Naive B cell (primary cell): ENCODE measurements around the gene VSIG4. TPM values are rescaled to one million over a fixed set of nuclear protein-coding genes. Genes with fewer than 3 reads are reported as not detected.

ENCODE experiments used
- ATAC-seq, 2 donors: fragments of 150-1000 bp; cut with Tn5 transposase; 2 replicates each; pipeline ENCODE4 v1.10.0; 2021; ENCODE audit warnings: low read depth in 2 of 2, mild to moderate bottlenecking in 2 of 2, moderate library complexity in 2 of 2
- DNase-seq: peaks from one replicate; pipeline ENCODE4 v3.0.0; 2022
- H3K27ac Mint-ChIP-seq, 6 donors: one replicate each; pipeline ENCODE4 v1.8.0; 2020 to 2022; ENCODE audit warnings: mild to moderate bottlenecking in 6 of 6, mixed read lengths in 6 of 6, moderate library complexity in 5 of 6, inconsistent platforms in 2 of 6
- H3K27me3 Mint-ChIP-seq, 3 donors: one replicate each; pipeline ENCODE4 v1.8.0; 2021 to 2022; ENCODE audit warnings: mixed read lengths in 3 of 3, mild to moderate bottlenecking in 1 of 3
- H3K36me3 Mint-ChIP-seq, 2 donors: one replicate each; pipeline ENCODE4 v1.8.0; 2020 to 2022; ENCODE audit warnings: mixed read lengths in 2 of 2, inconsistent platforms in 1 of 2, mild to moderate bottlenecking in 1 of 2
- H3K4me1 Mint-ChIP-seq, 3 donors: one replicate each; pipeline ENCODE4 v1.8.0; 2020 to 2022; ENCODE audit warnings: mixed read lengths in 3 of 3, inconsistent platforms in 1 of 3, mild to moderate bottlenecking in 1 of 3, moderate library complexity in 1 of 3
- H3K4me3 Mint-ChIP-seq, 8 donors: one replicate each; pipeline ENCODE4 v1.8.0; 2020 to 2022; ENCODE audit warnings: mild to moderate bottlenecking in 8 of 8, mixed read lengths in 8 of 8, moderate library complexity in 8 of 8, inconsistent platforms in 2 of 8
- H3K9me3 Mint-ChIP-seq, 7 donors: one replicate each; pipeline ENCODE4 v1.8.0; 2020 to 2022; ENCODE audit warnings: mixed read lengths in 7 of 7, mild to moderate bottlenecking in 5 of 7, inconsistent platforms in 2 of 7, moderate library complexity in 1 of 7
- polyA plus RNA-seq, 6 donors: library from polyadenylated mRNA; unstranded; fragments of 300-500 nt; fragmentation: Illumina TruSeq; gene quantifications; one replicate each; pipeline ENCODE4 v1.2.3, GENCODE V29; 2021; ENCODE audit warnings: low read depth in 6 of 6

Gene VSIG4
- polyA plus RNA-seq, 6 donors from 2014 or later = 0.21 to 0.40 TPM; not detected in 4

- H3K27me3 Mint-ChIP-seq = no peaks in the 10 kb centered on the region
- peaks cover 0 to 2% (median 0%) of the 10 kb centered on the region in 7 donors for H3K9me3 Mint-ChIP-seq
- peaks cover 28 to 33% of the 10 kb centered on the region in 2 donors for H3K36me3 Mint-ChIP-seq
- H3K4me1 Mint-ChIP-seq = peaks cover 65 to 82% (median 70%) of the 10 kb centered on the region in 3 donors
- DNase-seq (no peak), ATAC-seq (no peak)
- peak overlapping the region in 5 of 8 donors; percentile 38 to 84 (median 43) for H3K4me3 Mint-ChIP-seq
- H3K27ac Mint-ChIP-seq = peak overlapping the region; percentile 69 to 95 (median 86)
Observed at GRCh38 chrX:66021765-66022631, 17.9 kb downstream of the VSIG4 start.

GRCh38 chrX:66021401-66021764 is 18.5 kb downstream of the VSIG4 start:
- Mint-ChIP-seq H3K4me1 (peaks cover 65 to 84% (median 75%) of the 10 kb centered on the region in 3 donors), H3K27ac (peak overlapping the region; percentile 62 to 95 (median 85)), H3K4me3 (peak overlapping the region in 4 of 8 donors; percentile 29 to 84 (median 60)), H3K27me3 (no peaks in the 10 kb centered on the region), H3K9me3 (peaks cover 0 to 7% (median 0%) of the 10 kb centered on the region in 7 donors), H3K36me3 (peaks cover 29 to 33% of the 10 kb centered on the region in 2 donors)
- ATAC-seq (no peak), DNase-seq (no peak)

- peaks cover 0 to 7% (median 0%) of the 10 kb centered on the region in 7 donors for H3K9me3 Mint-ChIP-seq
- peak; percentile 47 to 57 for ATAC-seq
- H3K27ac Mint-ChIP-seq = peak overlapping the region; percentile 62 to 95 (median 85)
- H3K4me1 Mint-ChIP-seq = peaks cover 65 to 90% (median 77%) of the 10 kb centered on the region in 3 donors
- peaks cover 29 to 31% of the 10 kb centered on the region in 2 donors for H3K36me3 Mint-ChIP-seq
- no peaks in the 10 kb centered on the region for H3K27me3 Mint-ChIP-seq
- peak overlapping the region; percentile 10 to 84 (median 70) for H3K4me3 Mint-ChIP-seq
- DNase-seq = no peak
Observed at GRCh38 chrX:66020631-66021334, 19.1 kb downstream of the VSIG4 start.

GRCh38 chrX:66019974-66020373 is 19.9 kb downstream of the VSIG4 start:
- DNase-seq (no peak), ATAC-seq (no peak)
- peak overlapping the region in 5 of 6 donors; percentile 62 to 91 (median 84) for H3K27ac Mint-ChIP-seq
- peaks cover 63 to 95% (median 76%) of the 10 kb centered on the region in 3 donors for H3K4me1 Mint-ChIP-seq
- H3K4me3 Mint-ChIP-seq = peak overlapping the region; percentile 10 to 96 (median 70)
- H3K27me3 Mint-ChIP-seq = no peaks in the 10 kb centered on the region
- peaks cover 24 to 29% of the 10 kb centered on the region in 2 donors for H3K36me3 Mint-ChIP-seq
- H3K9me3 Mint-ChIP-seq = peaks cover 0 to 8% (median 0%) of the 10 kb centered on the region in 7 donors

- DNase-seq (no peak), ATAC-seq (no peak)
- Mint-ChIP-seq H3K27ac (peak overlapping the region; percentile 12 to 88 (median 80)), H3K4me3 (peak overlapping the region in 7 of 8 donors; percentile 74 to 97 (median 87)), H3K9me3 (peaks cover 0 to 8% (median 0%) of the 10 kb centered on the region in 7 donors), H3K36me3 (peaks cover 24 to 29% of the 10 kb centered on the region in 2 donors), H3K27me3 (no peaks in the 10 kb centered on the region), H3K4me1 (peaks cover 59 to 95% (median 74%) of the 10 kb centered on the region in 3 donors)
Observed at GRCh38 chrX:66019310-66019652, 20.6 kb downstream of the VSIG4 start.

GRCh38 chrX:66018585-66019309 is 21.1 kb downstream of the VSIG4 start:
- peaks cover 24 to 29% of the 10 kb centered on the region in 2 donors for H3K36me3 Mint-ChIP-seq
- H3K4me3 Mint-ChIP-seq = peak overlapping the region; percentile 71 to 97 (median 88)
- H3K27me3 Mint-ChIP-seq = no peaks in the 10 kb centered on the region
- no peak for DNase-seq
- H3K9me3 Mint-ChIP-seq = peaks cover 0 to 9% (median 0%) of the 10 kb centered on the region in 7 donors
- no peak for ATAC-seq
- H3K27ac Mint-ChIP-seq = peak overlapping the region; percentile 12 to 91 (median 84)
- H3K4me1 Mint-ChIP-seq = peaks cover 57 to 95% (median 74%) of the 10 kb centered on the region in 3 donors

- Mint-ChIP-seq H3K4me3 (peak overlapping the region; percentile 74 to 97 (median 91)), H3K4me1 (peaks cover 60 to 95% (median 77%) of the 10 kb centered on the region in 3 donors), H3K36me3 (peaks cover 24 to 29% of the 10 kb centered on the region in 2 donors), H3K9me3 (peaks cover 0 to 10% (median 0%) of the 10 kb centered on the region in 7 donors), H3K27ac (peak overlapping the region in 5 of 6 donors; percentile 2 to 88 (median 87)), H3K27me3 (no peaks in the 10 kb centered on the region)
- no peak for ATAC-seq
- DNase-seq = no peak
Observed at GRCh38 chrX:66017659-66018170, 22.2 kb downstream of the VSIG4 start.

- ATAC-seq (no peak), DNase-seq (no peak)
- H3K27ac Mint-ChIP-seq = peak overlapping the region in 5 of 6 donors; percentile 2 to 96 (median 87)
- no peaks in the 10 kb centered on the region for H3K27me3 Mint-ChIP-seq
- peaks cover 60 to 95% (median 81%) of the 10 kb centered on the region in 3 donors for H3K4me1 Mint-ChIP-seq
- peak overlapping the region; percentile 74 to 97 (median 91) for H3K4me3 Mint-ChIP-seq
- H3K9me3 Mint-ChIP-seq = peaks cover 0 to 10% (median 0%) of the 10 kb centered on the region in 7 donors
- H3K36me3 Mint-ChIP-seq = peaks cover 24 to 29% of the 10 kb centered on the region in 2 donors
Observed at GRCh38 chrX:66016905-66017658, 22.8 kb downstream of the VSIG4 start.

- H3K4me3 Mint-ChIP-seq = peak overlapping the region; percentile 74 to 97 (median 91)
- no peak for DNase-seq
- ATAC-seq = peak; percentile 12 to 14
- H3K27me3 Mint-ChIP-seq = no peaks in the 10 kb centered on the region
- peaks cover 0 to 11% (median under 1%) of the 10 kb centered on the region in 7 donors for H3K9me3 Mint-ChIP-seq
- peaks cover 24 to 29% of the 10 kb centered on the region in 2 donors for H3K36me3 Mint-ChIP-seq
- H3K4me1 Mint-ChIP-seq = peaks cover 54 to 95% (median 79%) of the 10 kb centered on the region in 3 donors
- H3K27ac Mint-ChIP-seq = peak overlapping the region in 5 of 6 donors; percentile 1 to 96 (median 87)
Observed at GRCh38 chrX:66015900-66016689, 23.8 kb downstream of the VSIG4 start.

- Mint-ChIP-seq H3K4me3 (peak overlapping the region; percentile 74 to 97 (median 91)), H3K4me1 (peaks cover 54 to 94% (median 79%) of the 10 kb centered on the region in 3 donors), H3K27me3 (no peaks in the 10 kb centered on the region), H3K27ac (peak overlapping the region; percentile 8 to 96 (median 90)), H3K9me3 (peaks cover 0 to 11% (median 4%) of the 10 kb centered on the region in 7 donors), H3K36me3 (peaks cover 20 to 23% of the 10 kb centered on the region in 2 donors)
- ATAC-seq (peak; percentile 70 to 71), DNase-seq (peak; percentile 73)
Observed at GRCh38 chrX:66015152-66015831, 24.6 kb downstream of the VSIG4 start.

- Mint-ChIP-seq H3K36me3 (peaks cover 14 to 16% of the 10 kb centered on the region in 2 donors), H3K27ac (peak overlapping the region in 5 of 6 donors; percentile 8 to 96 (median 92)), H3K4me1 (peaks cover 47 to 87% (median 74%) of the 10 kb centered on the region in 3 donors), H3K27me3 (no peaks in the 10 kb centered on the region), H3K9me3 (peaks cover 0 to 11% (median 4%) of the 10 kb centered on the region in 7 donors), H3K4me3 (peak overlapping the region; percentile 74 to 97 (median 91))
- ATAC-seq (no peak), DNase-seq (no peak)
Observed at GRCh38 chrX:66014556-66014955, 25.3 kb downstream of the VSIG4 start.
